ENCODE results near the gene WNK2. TPM values are rescaled to one million over a fixed set of nuclear protein-coding genes. Genes with fewer than 3 reads are reported as not detected.
A peak's percentile ranks its signal among the peaks of the same experiment; 100 is the strongest.

WNK2 gene
- total and polyA plus RNA-seq, 12 donors, result 16.6 to 236 (median 178) TPM

DNA sequence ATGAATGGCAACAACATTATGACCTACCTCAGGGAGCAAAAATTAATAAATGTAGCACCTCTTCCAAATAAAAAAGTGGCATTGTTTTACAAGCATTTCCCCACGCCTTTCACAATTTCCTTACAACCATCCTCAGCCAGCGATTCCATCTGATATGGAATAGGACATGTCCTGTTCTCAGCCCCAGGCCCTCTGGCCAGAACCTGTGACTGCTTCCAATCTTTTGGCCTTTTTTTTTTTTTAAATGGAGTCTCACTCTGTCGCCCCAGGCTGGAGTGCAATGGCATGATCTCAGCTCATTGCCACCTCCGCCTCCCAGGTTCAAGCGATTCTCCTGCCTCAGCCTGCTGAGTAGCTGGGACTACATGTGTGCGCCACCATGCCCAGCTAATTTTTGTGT, 16.8 kb upstream of the WNK2 start:
- Histone ChIP-seq H3K36me3 (no peaks in the 10 kb centered on the region), H3K27ac (no peak overlapping the region), H3K4me1 (peaks cover under 1 to 23% (median 12%) of the 10 kb centered on the region in 9 donors), H3K4me3 (no peak overlapping the region), H3K9me3 (no peaks in the 10 kb centered on the region), H3K27me3 (no peaks in the 10 kb centered on the region)
- intact Hi-C loops (cut with DNase I), result loop anchor here in 1 of 10 donors (10.0 kb wide), 1 partner anchor 798 kb away; no protein-coding TSS in a partner anchor
- ATAC-seq (no peak), DNase-seq (no peak)
- TF ChIP-seq CTCF (IDR thresholded peaks at IDR 0.05), result no peak
- WGBS, 2 donors, result 88 to 89% methylated on average over 6 of the region's 6 CpGs

DNA sequence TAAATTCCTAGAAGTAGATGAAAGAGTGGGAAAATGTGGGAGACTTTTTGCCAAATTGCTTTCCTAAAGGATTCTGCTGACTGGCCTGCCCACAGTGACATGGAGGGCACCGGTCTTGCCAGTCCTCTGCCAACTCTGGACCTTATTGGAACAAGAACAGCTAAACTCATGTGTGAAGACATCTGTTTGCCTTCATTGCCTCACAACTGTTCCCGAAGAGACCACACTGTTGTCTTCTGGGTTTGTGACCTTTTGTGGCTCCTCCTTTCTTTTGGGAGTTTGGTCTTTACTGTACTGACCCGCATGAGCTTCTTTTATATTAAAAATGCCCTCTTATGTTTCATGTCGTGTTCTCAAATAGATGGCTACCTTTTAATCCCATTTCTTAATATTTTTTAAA, 16.1 kb upstream of the WNK2 start:
- 74 to 78% methylated on average over 4 of the region's 4 CpGs for WGBS, 2 donors
- DNase-seq, result no peak
- intact Hi-C loops (cut with DNase I), result loop anchor here in 1 of 10 donors (10.0 kb wide), 1 partner anchor 797 kb away; no protein-coding TSS in a partner anchor
- H3K27me3 ChIP-seq, result no peaks in the 10 kb centered on the region
- ATAC-seq, result no peak
- TF ChIP-seq CTCF (IDR thresholded peaks at IDR 0.05), result no peak
- no peak overlapping the region for H3K27ac ChIP-seq
- no peaks in the 10 kb centered on the region for H3K36me3 ChIP-seq
- H3K4me1 ChIP-seq, result peaks cover 0 to 16% (median 7%) of the 10 kb centered on the region in 9 donors
- no peaks in the 10 kb centered on the region for H3K9me3 ChIP-seq
- H3K4me3 ChIP-seq, result no peak overlapping the region

DNA sequence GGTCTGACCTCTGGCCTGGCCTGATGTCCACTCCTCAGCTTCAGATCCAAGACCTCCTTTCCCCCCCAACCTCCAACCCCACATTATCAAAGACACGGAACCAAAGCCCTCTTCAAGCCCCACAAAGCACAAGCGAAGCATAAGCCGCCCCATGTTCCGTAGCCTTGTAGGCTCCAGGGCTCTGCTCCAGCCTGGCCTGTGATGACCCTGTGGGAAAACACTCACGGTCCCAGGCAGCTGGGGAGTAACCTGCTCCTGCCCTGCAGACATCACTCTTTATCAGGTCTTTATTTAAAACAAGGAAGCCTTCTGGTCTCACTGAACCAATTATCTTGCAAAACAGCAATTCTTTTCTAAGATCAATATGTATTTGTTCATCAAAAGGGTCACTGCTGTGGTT, 15.4 kb upstream of the WNK2 start:
- Histone ChIP-seq H3K4me1 (peaks cover 0 to 18% (median 9%) of the 10 kb centered on the region in 9 donors), H3K27me3 (no peaks in the 10 kb centered on the region), H3K9me3 (no peaks in the 10 kb centered on the region), H3K36me3 (no peaks in the 10 kb centered on the region), H3K27ac (no peak overlapping the region), H3K4me3 (no peak overlapping the region)
- ATAC-seq, result peak in 4 of 8 donors; percentile 53 to 75 (median 69)
- intact Hi-C loops (cut with DNase I), result loop anchor here in 1 of 10 donors (10.0 kb wide), 1 partner anchor 796 kb away; no protein-coding TSS in a partner anchor
- no peak for TF ChIP-seq CTCF (IDR thresholded peaks at IDR 0.05)
- no peak for DNase-seq
- WGBS, 2 donors, result 46 to 62% methylated on average over 5 of the region's 5 CpGs

DNA sequence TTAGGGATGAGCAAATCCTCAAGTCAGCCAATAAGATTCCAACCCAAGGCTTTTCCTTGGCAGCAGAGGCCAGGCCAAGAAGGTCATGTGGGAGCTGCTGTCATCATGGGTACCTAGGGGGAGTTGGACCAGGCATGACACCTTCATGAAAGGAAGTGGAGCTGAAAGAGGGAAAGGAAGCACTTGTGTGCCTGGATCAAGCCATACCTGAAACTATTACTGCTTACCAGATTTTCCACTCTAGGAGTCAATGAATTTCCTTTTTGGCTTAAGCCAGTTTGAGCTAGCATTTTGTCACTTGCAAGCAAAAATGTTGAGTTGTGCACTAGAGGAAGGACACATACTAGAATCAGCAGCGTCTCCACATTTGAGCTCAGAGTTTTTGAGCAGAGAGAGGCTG, 14.5 kb upstream of the WNK2 start:
- Histone ChIP-seq H3K27ac (no peak overlapping the region), H3K4me3 (no peak overlapping the region), H3K4me1 (peaks cover 0 to 24% (median 9%) of the 10 kb centered on the region in 9 donors), H3K9me3 (no peaks in the 10 kb centered on the region), H3K36me3 (no peaks in the 10 kb centered on the region), H3K27me3 (no peaks in the 10 kb centered on the region)
- TF ChIP-seq CTCF (IDR thresholded peaks at IDR 0.05), result no peak
- intact Hi-C loops (cut with DNase I), result loop anchor here in 1 of 10 donors (10.0 kb wide), 1 partner anchor 795 kb away; no protein-coding TSS in a partner anchor
- DNase-seq (no peak), ATAC-seq (no peak)
- 96 to 100% methylated on average over 1 of the region's 1 CpG for WGBS, 2 donors

All from heart right ventricle (tissue), 16 donors.